Measurements from ENCODE around the gene MSRB2. TPM values are rescaled to one million over a fixed set of nuclear protein-coding genes. Genes with fewer than 3 reads are reported as not detected.

Gene MSRB2
- polyA plus RNA-seq, 2 of the 4 experiments (the other 2 are of a cell fraction) = 19.0 to 32.0 TPM

DNA sequence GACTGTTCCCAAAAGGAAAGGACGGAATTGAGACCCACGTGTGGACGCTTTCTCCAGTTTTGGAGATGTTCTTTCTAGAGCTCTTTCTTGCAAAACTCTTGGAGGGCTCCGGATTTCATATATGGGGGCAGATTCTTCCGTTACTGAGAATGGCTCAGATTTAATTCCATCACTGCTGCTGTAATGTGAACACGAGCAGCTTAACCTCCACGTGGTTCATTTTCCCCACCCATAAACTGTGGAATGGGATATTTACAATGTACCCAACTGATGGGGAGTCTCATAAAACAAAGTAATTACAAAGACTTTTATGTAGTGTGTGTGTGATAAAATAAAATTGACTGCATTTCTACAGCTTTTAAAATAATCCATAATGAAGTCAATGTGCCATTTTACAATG lies 15.1 kb upstream of the MSRB2 start (continued):
- TF ChIP-seq MAFK (IDR thresholded peaks at IDR 0.05; ENCODE audit: partially characterized antibody) (no peak), TP53 (CRISPR knock-in tag; IDR thresholded peaks at IDR 0.05) (no peak), CHD2 (IDR thresholded peaks at IDR 0.05; ENCODE audit: low read length, partially characterized antibody) (no peak), RAD21 (conservative IDR thresholded peaks at IDR 0.05 in 1 of 2, IDR thresholded peaks at IDR 0.05 in 1 of 2) (no peak), SMC3 (IDR thresholded peaks at IDR 0.05) (no peak), FOSL2 (IDR thresholded peaks at IDR 0.05) (no peak), FOSL2 (CRISPR knock-in tag; IDR thresholded peaks at IDR 0.05) (no peak), RFX5 (IDR thresholded peaks at IDR 0.05) (no peak), ZFP36 (IDR thresholded peaks at IDR 0.05; ENCODE audit: borderline replicate concordance, partially characterized antibody) (no peak), HDAC2 (IDR thresholded peaks at IDR 0.05) (no peak), FOSB (CRISPR knock-in tag; IDR thresholded peaks at IDR 0.05) (no peak)
- TF ChIP-seq, protein P1, sequence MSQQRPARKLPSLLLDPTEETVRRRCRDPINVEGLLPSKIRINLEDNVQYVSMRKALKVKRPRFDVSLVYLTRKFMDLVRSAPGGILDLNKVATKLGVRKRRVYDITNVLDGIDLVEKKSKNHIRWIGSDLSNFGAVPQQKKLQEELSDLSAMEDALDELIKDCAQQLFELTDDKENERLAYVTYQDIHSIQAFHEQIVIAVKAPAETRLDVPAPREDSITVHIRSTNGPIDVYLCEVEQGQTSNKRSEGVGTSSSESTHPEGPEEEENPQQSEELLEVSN (IDR thresholded peaks at IDR 0.05; ENCODE audit: borderline replicate concordance, low read depth) = no peak
- TF ChIP-seq, protein P2, sequence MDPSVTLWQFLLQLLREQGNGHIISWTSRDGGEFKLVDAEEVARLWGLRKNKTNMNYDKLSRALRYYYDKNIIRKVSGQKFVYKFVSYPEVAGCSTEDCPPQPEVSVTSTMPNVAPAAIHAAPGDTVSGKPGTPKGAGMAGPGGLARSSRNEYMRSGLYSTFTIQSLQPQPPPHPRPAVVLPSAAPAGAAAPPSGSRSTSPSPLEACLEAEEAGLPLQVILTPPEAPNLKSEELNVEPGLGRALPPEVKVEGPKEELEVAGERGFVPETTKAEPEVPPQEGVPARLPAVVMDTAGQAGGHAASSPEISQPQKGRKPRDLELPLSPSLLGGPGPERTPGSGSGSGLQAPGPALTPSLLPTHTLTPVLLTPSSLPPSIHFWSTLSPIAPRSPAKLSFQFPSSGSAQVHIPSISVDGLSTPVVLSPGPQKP (IDR thresholded peaks at IDR 0.05; ENCODE audit: low read depth, low read length) = no peak

DNA sequence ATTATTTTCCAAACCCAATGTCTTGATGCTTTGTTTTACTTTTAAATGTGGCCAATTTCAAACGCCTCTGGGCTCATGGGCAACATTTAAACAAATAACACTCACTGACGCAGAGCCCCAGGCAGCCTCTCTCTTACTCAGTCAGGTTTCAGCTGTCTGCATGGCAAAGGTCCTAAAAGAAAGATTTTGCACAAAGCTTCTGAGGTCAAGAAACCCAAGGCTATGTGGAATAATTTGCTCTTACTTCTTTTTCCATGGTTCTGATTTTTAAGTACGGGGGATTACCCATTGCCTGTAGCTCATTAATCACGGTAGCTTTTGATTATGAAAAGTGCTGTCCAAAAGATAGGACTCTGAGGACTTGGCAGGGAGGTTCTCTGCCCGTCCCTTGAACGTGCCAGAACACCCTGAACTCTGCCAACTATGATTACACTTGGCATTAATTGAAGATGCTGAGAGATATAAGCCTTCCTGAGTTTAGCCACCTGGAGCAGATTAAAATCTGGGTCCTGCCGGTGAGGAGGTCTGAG lies 14.1 kb upstream of the MSRB2 start:
- no peaks in the 10 kb centered on the region for H3K9me3 ChIP-seq
- ATAC-seq (no peak), DNase-seq (ENCODE audit: low read depth in 1 of 2, low spot score in 1 of 2) (no peak), FAIRE-seq (no peak)
- H3K4me3 ChIP-seq = no peak overlapping the region
- no peak overlapping the region for H3K27ac ChIP-seq
- ChIA-PET CTCF (no interaction called here), POLR2A (no interaction called here)
- no peak overlapping the region for H3K4me2 ChIP-seq
- WGBS (ENCODE audit: missing lambda C conversion rate) = 20% methylated on average over 7 of the region's 7 CpGs
- no peaks in the 10 kb centered on the region for H3K4me1 ChIP-seq
- TF ChIP-seq GATA3 (IDR thresholded peaks at IDR 0.05; ENCODE audit: borderline replicate concordance) (no peak), FOXS1 (CRISPR knock-in tag; IDR thresholded peaks at IDR 0.05) (no peak), USF2 (IDR thresholded peaks at IDR 0.05) (no peak), EHF (CRISPR knock-in tag; IDR thresholded peaks at IDR 0.05) (no peak), RARB (CRISPR knock-in tag; IDR thresholded peaks at IDR 0.05) (no peak), RCOR1 (IDR thresholded peaks at IDR 0.05; ENCODE audit: low read depth, low read length) (no peak), RNF2 (IDR thresholded peaks at IDR 0.05; ENCODE audit: borderline replicate concordance, low read depth) (no peak)
- TF ChIP-seq, protein P3, sequence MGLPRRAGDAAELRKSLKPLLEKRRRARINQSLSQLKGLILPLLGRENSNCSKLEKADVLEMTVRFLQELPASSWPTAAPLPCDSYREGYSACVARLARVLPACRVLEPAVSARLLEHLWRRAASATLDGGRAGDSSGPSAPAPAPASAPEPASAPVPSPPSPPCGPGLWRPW (IDR thresholded peaks at IDR 0.05) = no peak
- TF ChIP-seq, protein P4, sequence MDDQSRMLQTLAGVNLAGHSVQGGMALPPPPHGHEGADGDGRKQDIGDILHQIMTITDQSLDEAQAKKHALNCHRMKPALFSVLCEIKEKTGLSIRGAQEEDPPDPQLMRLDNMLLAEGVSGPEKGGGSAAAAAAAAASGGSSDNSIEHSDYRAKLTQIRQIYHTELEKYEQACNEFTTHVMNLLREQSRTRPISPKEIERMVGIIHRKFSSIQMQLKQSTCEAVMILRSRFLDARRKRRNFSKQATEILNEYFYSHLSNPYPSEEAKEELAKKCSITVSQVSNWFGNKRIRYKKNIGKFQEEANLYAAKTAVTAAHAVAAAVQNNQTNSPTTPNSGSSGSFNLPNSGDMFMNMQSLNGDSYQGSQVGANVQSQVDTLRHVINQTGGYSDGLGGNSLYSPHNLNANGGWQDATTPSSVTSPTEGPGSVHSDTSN (IDR thresholded peaks at IDR 0.05) = no peak

DNA sequence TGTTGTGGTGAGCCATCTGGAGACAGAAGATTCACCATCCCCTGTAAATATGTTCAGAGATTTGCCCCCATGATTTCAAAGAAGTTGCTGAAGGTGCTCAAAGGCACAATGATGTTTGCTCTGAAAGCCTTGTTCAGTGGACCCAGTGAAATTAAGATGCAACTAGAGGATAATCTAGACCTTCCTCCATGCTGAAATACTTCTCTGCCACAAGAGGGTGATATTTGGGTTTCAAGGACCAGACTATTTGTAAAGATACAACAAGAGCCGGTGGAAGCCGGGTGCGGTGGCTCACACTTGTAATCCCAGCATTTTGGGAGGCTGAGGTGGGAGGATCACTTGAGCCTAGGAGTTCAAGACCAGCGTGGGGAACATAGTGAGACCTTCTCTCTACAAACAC lies 13.5 kb upstream of the MSRB2 start:
- H3K4me2 ChIP-seq = 0 out of 3 replicates have a peak overlapping the region, but pooled peaks have one; percentile 12
- CTCF ChIA-PET = no interaction called here
- peak; percentile 21 to 51 for DNase-seq (ENCODE audit: low read depth in 1 of 2, low spot score in 1 of 2)
- H3K4me1 ChIP-seq = no peaks in the 10 kb centered on the region
- POLR2A ChIA-PET = no interaction called here
- peak; percentile 76 to 82; a peak in 5 of 6 replicates for ATAC-seq
- H3K4me3 ChIP-seq = no peak overlapping the region
- 29% methylated on average over 4 of the region's 4 CpGs for whole genome bisulfite sequencing (ENCODE audit: missing lambda C conversion rate)
- no peaks in the 10 kb centered on the region for H3K9me3 ChIP-seq
- H3K27ac ChIP-seq = no peak overlapping the region
- peak; percentile 74 for FAIRE-seq
- TF ChIP-seq GATA3 (IDR thresholded peaks at IDR 0.05; ENCODE audit: borderline replicate concordance) = no peak
- 0 out of 5 replicates have a peak, but pooled peaks of 1 of the 2 experiments have one; percentile 10 for TF ChIP-seq RAD21 (conservative IDR thresholded peaks at IDR 0.05 in 1 of 2, IDR thresholded peaks at IDR 0.05 in 1 of 2)
- TF ChIP-seq, protein P5, sequence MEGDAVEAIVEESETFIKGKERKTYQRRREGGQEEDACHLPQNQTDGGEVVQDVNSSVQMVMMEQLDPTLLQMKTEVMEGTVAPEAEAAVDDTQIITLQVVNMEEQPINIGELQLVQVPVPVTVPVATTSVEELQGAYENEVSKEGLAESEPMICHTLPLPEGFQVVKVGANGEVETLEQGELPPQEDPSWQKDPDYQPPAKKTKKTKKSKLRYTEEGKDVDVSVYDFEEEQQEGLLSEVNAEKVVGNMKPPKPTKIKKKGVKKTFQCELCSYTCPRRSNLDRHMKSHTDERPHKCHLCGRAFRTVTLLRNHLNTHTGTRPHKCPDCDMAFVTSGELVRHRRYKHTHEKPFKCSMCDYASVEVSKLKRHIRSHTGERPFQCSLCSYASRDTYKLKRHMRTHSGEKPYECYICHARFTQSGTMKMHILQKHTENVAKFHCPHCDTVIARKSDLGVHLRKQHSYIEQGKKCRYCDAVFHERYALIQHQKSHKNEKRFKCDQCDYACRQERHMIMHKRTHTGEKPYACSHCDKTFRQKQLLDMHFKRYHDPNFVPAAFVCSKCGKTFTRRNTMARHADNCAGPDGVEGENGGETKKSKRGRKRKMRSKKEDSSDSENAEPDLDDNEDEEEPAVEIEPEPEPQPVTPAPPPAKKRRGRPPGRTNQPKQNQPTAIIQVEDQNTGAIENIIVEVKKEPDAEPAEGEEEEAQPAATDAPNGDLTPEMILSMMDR (IDR thresholded peaks at IDR 0.05) = peak; percentile 25; the same call in 2 of the 3 replicates
- TF ChIP-seq MYC (IDR thresholded peaks at IDR 0.05; ENCODE audit: borderline replicate concordance, low read length) = no peak
- TF ChIP-seq, protein P4 (IDR thresholded peaks at IDR 0.05) = no peak
- no peak for TF ChIP-seq CBX2 (IDR thresholded peaks at IDR 0.05; ENCODE audit: borderline replicate concordance, low read depth)
- TF ChIP-seq, protein P6, sequence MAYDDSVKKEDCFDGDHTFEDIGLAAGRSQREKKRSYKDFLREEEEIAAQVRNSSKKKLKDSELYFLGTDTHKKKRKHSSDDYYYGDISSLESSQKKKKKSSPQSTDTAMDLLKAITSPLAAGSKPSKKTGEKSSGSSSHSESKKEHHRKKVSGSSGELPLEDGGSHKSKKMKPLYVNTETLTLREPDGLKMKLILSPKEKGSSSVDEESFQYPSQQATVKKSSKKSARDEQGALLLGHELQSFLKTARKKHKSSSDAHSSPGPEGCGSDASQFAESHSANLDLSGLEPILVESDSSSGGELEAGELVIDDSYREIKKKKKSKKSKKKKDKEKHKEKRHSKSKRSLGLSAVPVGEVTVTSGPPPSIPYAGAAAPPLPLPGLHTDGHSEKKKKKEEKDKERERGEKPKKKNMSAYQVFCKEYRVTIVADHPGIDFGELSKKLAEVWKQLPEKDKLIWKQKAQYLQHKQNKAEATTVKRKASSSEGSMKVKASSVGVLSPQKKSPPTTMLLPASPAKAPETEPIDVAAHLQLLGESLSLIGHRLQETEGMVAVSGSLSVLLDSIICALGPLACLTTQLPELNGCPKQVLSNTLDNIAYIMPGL (CRISPR knock-in tag; IDR thresholded peaks at IDR 0.05; ENCODE audit: borderline replicate concordance) = no peak
- no peak for TF ChIP-seq MAX (IDR thresholded peaks at IDR 0.05)

All from A549 (cell line).